PC-3 (cell line): ENCODE results near the gene MIF4GD.

Experiments
- EZH2phosphoT487 ChIP-seq: fragments of 300-600 bp; sonication (generic); IDR thresholded peaks from 2 replicates; pipeline ENCODE4 v1.6.1; 2018; ENCODE audit warnings: mild to moderate bottlenecking, antibody characterized with exemption, low read length, borderline replicate concordance
- TF ChIP-seq, protein P1 (sequence below): fragments of 300-600 bp; sonication (generic); conservative IDR thresholded peaks from 2 replicates; pipeline ENCODE4 v1.5.1; 2017; ENCODE audit warnings: antibody characterized with exemption, low read depth, mild to moderate bottlenecking, low read length

- TF ChIP-seq, protein P1, sequence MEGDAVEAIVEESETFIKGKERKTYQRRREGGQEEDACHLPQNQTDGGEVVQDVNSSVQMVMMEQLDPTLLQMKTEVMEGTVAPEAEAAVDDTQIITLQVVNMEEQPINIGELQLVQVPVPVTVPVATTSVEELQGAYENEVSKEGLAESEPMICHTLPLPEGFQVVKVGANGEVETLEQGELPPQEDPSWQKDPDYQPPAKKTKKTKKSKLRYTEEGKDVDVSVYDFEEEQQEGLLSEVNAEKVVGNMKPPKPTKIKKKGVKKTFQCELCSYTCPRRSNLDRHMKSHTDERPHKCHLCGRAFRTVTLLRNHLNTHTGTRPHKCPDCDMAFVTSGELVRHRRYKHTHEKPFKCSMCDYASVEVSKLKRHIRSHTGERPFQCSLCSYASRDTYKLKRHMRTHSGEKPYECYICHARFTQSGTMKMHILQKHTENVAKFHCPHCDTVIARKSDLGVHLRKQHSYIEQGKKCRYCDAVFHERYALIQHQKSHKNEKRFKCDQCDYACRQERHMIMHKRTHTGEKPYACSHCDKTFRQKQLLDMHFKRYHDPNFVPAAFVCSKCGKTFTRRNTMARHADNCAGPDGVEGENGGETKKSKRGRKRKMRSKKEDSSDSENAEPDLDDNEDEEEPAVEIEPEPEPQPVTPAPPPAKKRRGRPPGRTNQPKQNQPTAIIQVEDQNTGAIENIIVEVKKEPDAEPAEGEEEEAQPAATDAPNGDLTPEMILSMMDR: peak; percentile 65
- TF ChIP-seq EZH2phosphoT487: no peak
These were observed 639 bp downstream of the MIF4GD start for GRCh38 chr17:75270218-75270965.
